NB4 (cell line): ENCODE results near the gene PROK2.

Experiments used
- DNase-seq: peaks from one replicate; pipeline ENCODE4 v3.0.0; 2010; ENCODE audit warnings: low read depth
- H3K4me3 ChIP-seq: one replicate; pipeline ENCODE4 v1.5.1; 2011; ENCODE audit warnings: mild to moderate bottlenecking, low read depth, low read length, moderate library complexity
- CTCF ChIP-seq: IDR thresholded peaks from one replicate; pipeline ENCODE4 v1.5.1; 2012; ENCODE audit warnings: low read depth, low read length
- MYC ChIP-seq: IDR thresholded peaks from 2 replicates; pipeline ENCODE4 v1.6.1; 2011; ENCODE audit warnings: low read depth, low read length
- POLR2A ChIP-seq: IDR thresholded peaks from 2 replicates; pipeline ENCODE4 v1.6.1; 2011; ENCODE audit warnings: mild to moderate bottlenecking; ENCODE audit not compliant: insufficient read length; ENCODE audit errors: extremely low read depth
- TF ChIP-seq, protein P1 (sequence below): IDR thresholded peaks from 2 replicates; pipeline ENCODE4 v1.6.1; 2011; ENCODE audit warnings: low read depth, low read length

PROK2 gene

GRCh38 chr3:71805691-71806090 lies 20.7 kb upstream of the PROK2 start:
- TF ChIP-seq POLR2A (no peak), CTCF (no peak), MYC (no peak)
- TF ChIP-seq, protein P1, sequence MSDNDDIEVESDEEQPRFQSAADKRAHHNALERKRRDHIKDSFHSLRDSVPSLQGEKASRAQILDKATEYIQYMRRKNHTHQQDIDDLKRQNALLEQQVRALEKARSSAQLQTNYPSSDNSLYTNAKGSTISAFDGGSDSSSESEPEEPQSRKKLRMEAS = no peak
- H3K4me3 ChIP-seq = no peak overlapping the region
- no peak for DNase-seq

GRCh38 chr3:71805199-71805598 lies 20.3 kb upstream of the PROK2 start:
- TF ChIP-seq MYC (0 out of 2 replicates have a peak, but pooled peaks have one; percentile 12), POLR2A (no peak), CTCF (no peak)
- TF ChIP-seq, protein P1 = peak; percentile 45
- no peak overlapping the region for H3K4me3 ChIP-seq
- peak; percentile 59 for DNase-seq

- DNase-seq = no peak
- TF ChIP-seq, protein P1 = no peak
- no peak for TF ChIP-seq MYC
- no peak for TF ChIP-seq POLR2A
- TF ChIP-seq CTCF = no peak
- H3K4me3 ChIP-seq = no peak overlapping the region
These were observed 18.3 kb upstream of the PROK2 start for GRCh38 chr3:71803248-71803647.

GRCh38 chr3:71801986-71802385 lies 17.0 kb upstream of the PROK2 start:
- peak; percentile 25 for DNase-seq
- no peak overlapping the region for H3K4me3 ChIP-seq
- TF ChIP-seq CTCF = no peak
- no peak for TF ChIP-seq MYC
- TF ChIP-seq, protein P1 = no peak
- no peak for TF ChIP-seq POLR2A

- TF ChIP-seq MYC = no peak
- no peak overlapping the region for H3K4me3 ChIP-seq
- no peak for DNase-seq
These were observed 15.1 kb upstream of the PROK2 start for GRCh38 chr3:71800023-71800422.

DNA sequence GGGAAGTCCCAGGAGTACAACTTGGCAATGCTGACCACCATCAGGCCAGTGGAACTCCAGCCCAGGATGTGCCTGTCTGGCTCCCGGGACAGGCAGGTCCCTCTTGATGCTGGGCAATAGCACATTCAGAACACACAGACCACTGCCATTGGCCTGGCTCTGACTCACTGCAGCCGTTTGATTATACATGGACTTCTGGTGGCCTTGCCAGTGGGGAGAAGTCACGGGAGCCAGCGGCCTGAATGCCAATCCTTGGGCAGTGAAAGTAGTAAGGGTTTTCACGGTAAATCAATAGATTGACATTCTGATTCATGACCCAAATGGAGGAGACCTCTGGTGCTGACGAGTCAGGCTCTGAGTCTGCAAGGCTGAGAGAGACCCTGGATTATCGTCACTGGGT lies 12.5 kb upstream of the PROK2 start:
- no peak overlapping the region for H3K4me3 ChIP-seq
- no peak for DNase-seq
- TF ChIP-seq MYC (no peak), POLR2A (no peak), CTCF (no peak)
- TF ChIP-seq, protein P1 = no peak
